KOPT-K1 (cell line): ENCODE data around the gene KNDC1.

Experiments used
- H3K27ac ChIP-seq: fragments of 200-600 bp; sonication (generic); 2 replicates; pipeline ENCODE4 v1.5.1; 2016; ENCODE audit warnings: antibody characterized with exemption, mild to moderate bottlenecking, low read depth, low read length; ENCODE audit not compliant: poor library complexity, severe bottlenecking
- H3K36me3 ChIP-seq: fragments of 200-600 bp; sonication (generic); 2 replicates; pipeline ENCODE4 v1.5.1; 2017; ENCODE audit warnings: antibody characterized with exemption, mild to moderate bottlenecking, low read length, moderate library complexity; ENCODE audit not compliant: insufficient read depth
- H3K9me3 ChIP-seq: fragments of 200-600 bp; sonication (generic); 2 replicates; pipeline ENCODE4 v1.5.1; 2017; ENCODE audit warnings: antibody characterized with exemption, low read length, mild to moderate bottlenecking; ENCODE audit not compliant: insufficient read depth, poor library complexity, severe bottlenecking

The KNDC1 gene

DNA sequence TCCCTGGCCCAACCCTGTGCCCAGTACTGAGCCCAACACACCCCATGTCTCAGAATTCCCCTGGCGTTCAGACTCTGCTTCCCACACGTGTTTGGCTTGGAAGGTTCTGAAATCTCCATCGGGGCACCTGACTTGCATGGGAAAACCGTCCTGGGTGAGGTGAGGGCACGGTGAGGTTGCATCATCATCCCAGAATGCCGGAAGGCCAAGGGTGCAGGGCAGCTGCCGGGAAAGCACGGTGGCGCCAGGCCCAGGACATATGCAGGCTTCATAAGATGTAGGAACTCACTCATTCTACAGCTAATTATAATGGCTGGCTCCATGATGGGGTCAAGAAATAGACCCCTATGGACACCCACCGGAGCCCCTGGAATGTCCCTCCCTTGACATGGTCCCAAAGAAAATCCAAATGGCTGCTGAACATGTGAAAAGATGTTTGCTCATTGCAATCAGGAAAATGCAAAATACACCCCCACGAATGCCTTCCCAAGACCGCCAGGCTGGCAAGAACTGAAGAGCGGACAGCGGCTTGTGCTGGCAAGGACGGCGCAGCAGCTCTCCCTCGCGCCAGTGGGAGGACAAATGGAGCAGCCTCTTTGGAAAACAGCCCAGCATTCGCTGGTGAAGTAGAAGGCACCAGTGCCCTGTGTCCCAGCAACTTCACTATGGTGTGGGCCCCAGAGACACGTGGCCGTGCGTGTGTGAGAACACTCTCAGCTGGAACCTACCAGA, 2.3 kb downstream of the KNDC1 start:
- H3K36me3 ChIP-seq: no peaks in the 10 kb centered on the region
- no peak overlapping the region for H3K27ac ChIP-seq
- H3K9me3 ChIP-seq: no peaks in the 10 kb centered on the region

DNA sequence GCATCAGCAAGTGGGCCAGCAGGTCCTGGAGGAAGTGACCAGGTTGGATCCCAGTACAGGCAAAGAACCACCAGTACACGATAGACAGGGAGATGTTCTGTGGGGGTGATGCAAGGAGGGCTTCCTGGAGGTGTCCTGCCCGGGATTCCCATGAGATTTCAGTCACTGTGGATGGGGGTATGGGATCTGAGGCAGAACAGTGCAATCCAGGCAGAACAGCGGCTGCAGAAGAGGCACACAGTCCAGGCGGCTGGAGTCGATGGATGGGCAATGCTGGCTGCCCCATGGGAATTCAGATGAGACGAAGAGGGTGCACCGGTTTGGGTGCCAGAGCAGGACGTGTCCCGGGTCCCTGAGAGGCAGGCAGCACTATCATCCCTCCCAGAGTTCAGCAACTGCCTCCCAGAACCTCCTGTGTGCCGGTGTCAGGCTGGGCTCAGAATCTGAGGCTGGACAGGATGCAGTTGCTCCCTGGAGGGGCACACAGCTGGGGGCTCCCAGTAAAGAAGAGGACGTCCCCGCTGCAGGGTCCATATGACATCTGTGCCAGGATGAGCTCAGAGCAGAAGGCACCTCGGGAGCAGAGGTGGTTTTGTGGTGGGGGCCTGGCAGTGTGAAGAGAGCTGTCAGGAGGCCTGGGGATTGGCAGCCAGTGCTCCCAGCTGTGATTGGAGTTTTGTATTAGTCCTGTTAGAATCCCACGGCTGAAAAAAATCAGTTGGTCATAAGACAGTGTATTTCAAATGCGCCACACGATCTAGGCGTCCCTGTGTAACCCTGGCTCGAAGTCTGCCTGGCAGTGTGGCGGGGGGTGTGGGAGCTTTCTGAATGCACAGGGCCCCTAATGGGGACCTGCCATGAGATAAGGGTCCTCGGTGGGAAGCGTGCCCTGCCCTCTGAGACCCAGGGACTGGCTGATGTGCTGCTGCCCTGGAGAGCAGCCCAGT, 3.2 kb downstream of the KNDC1 start:
- H3K27ac ChIP-seq: no peak overlapping the region

DNA sequence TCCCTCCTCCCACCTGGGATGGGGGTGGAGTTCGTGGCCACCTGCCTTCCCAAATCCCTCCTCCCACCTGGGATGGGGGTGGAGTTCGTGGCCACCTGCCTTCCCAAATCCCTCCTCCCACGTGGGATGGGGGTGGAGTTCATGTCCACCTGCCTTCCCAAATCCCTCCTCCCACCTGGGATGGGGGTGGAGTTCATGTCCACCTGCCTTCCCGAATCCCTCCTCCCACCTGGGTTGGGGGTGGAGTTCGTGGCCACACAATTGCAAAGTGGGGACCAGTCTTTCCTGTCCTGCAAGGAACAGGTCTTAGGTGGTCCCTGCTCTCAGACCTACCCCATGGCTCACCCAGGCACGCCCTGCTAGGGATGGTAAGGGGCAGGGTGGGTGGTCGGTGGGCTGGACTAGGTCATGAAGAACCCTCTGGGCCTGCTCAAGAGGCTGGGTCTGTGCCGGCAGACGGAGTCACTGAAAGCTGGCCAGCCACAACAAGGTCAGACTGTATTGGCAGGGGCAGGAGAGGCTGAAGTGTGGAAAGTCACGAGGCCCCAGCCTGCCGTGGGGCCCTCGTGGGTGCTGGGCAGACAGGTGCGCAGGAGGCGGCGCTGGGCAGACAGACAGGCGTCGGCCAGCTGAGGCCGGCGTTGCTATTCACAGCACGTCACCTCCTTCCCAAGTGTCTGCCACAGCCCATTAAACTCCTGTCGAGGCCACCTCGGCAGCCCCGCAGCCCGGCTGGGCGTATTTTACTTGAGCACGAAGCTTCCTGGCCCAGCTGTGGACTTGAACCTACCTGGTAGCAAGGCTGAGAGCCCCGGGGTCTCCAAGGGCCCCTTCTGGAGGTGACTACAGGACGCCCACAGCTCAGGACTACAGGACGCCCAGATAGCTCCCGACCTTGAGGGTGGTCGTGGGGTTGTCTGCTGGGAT, 4.1 kb downstream of the KNDC1 start:
- H3K9me3 ChIP-seq: no peaks in the 10 kb centered on the region
- H3K27ac ChIP-seq: no peak overlapping the region
- no peaks in the 10 kb centered on the region for H3K36me3 ChIP-seq

More for the DNA sequence above, 3.2 kb downstream of the KNDC1 start:
- H3K9me3 ChIP-seq: no peaks in the 10 kb centered on the region
- H3K36me3 ChIP-seq: no peaks in the 10 kb centered on the region

DNA sequence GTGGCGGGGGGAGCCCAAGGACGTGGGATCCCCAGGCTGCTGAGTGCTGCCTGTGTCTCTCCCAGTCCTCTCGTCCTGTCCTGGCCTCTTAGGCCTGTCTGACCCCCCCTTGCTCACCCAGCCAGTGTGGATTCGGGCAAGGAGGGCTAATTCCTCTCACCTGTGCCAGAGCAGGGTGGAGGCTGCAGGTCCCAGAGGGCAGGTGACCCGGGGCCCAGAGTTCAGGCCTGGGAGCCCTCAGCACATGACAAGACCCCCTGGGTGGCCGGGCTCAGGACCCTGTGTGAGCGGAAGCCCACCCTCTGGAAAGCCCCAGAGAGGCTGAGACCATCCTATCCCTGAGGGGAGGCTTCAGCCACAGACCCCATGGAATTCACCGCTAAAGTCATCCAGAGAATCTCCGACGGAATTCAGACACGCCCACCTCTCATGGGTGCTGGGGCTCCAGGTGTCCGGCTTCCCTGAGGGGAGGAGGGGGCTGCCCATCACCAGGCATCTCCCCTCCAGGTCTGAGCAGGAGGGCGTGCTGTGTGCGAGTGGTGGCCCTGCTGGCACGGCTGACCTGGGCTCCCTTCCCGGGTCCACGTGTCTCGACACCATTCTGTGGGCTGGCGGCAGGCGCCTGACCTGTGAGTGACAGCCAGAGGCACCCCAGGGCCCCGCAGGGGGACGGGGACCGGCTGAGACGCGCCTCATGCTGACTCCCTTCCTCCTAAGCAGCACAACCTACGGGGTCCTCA, 5.0 kb downstream of the KNDC1 start:
- H3K9me3 ChIP-seq: no peaks in the 10 kb centered on the region
- no peaks in the 10 kb centered on the region for H3K36me3 ChIP-seq
- H3K27ac ChIP-seq: no peak overlapping the region

- H3K27ac ChIP-seq: no peak overlapping the region
- no peaks in the 10 kb centered on the region for H3K36me3 ChIP-seq
- no peaks in the 10 kb centered on the region for H3K9me3 ChIP-seq
Observed at GRCh38 chr10:133165556-133166503, 5.8 kb downstream of the KNDC1 start.

DNA sequence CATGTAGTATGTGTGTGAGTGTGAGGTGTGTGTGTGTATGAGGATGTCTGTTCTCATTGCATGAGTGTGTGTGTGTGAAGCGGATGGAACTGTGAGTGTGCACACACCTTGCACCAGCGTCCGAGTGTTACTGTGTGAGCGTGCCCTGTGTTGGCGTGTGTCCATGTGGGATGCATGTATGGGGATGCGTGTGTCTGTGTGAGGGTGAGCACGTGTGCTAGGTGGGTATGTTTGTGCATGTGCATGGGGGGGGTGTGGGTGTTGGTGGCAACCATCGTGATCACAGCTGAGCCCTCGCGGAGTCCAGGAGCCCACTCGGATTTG, 6.4 kb downstream of the KNDC1 start:
- no peak overlapping the region for H3K27ac ChIP-seq
- H3K36me3 ChIP-seq: no peaks in the 10 kb centered on the region
- H3K9me3 ChIP-seq: no peaks in the 10 kb centered on the region

DNA sequence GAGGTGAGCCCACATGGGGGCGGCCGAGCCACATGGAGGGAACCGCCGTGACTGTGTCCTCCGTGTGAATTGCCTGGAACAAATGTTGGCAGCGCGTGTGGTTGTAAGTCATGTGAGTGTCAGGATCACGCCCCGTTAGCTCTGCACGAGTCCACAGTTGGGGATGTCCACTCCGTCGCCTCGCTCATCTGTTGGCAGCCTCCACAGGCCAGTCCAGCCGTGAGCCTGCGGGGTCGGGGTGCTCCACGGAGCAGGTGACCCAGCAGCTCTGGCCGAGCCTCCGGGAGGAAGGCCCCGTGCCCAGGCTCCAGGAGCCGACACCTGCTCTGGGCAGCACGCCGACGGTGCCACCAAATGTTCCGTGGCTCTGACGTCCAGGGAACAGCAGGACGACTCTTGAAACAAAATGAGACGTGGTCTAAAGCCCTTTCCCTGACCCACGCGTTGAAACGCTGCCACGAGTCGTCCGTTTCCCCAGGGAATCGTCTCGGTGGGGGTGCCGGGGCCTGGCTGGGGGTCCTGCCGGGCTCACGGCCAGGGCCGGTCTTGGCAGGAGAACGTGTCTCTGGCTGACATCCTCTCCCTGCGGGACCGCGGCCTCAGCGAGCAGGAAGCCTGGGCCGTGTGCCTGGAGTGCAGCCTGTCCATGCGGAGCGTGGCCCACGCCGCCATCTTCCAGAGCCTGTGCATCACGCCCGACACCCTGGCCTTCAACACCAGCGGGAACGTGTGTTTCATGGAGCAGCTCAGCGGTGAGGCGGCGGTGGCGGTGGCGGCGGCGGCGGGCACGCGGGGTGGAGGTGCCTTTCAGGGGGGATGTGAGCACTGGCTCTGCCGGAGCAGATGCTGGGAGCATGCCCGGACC, 7.0 kb downstream of the KNDC1 start:
- Histone ChIP-seq H3K36me3 (no peaks in the 10 kb centered on the region), H3K27ac (no peak overlapping the region), H3K9me3 (no peaks in the 10 kb centered on the region)

DNA sequence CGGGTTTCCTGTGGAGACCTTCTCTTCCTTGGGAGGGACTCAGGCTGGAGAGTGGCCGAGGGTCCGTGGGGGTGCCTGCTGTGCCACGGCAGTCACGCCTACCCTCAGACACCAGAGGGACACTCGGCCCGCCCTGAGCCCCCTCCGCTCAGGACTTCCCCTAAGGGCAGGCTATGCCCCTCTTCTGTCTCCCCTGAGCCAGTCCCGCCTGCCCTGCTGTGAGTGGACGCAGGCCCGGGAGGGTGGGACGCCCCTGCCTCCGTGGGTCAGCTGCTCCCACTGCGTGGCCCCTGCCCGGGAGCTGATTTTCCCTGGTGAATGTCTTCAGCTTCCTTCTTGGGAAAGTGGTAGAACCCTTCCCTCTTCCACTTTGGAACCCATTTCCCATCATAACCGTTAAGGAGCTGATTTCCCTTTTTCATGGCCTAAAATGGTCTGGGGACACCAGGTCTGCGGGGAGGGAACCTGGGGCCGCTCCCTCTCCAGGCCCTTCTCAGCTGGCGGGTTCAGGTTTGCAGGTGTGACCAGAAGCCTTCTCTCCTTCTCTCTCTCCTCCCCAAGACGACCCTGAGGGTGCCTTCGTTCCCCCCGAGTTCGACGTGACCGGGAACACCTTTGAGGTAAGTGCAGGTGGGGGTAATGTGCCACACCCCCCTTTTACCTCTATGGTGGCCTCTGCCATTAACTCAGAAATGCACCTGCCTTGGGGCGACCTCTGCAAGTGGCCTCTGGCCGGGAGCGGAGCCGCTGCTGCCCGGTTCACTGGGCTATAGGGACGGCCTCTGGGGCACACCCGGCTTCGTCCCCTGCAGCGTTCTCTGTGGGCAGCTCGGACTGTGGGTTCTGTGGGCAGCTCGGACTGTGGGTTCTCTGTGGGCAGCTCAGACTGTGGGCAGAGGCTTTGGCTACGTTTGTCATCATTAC, 7.9 kb downstream of the KNDC1 start:
- H3K27ac ChIP-seq: no peak overlapping the region
- H3K36me3 ChIP-seq: no peaks in the 10 kb centered on the region
- no peaks in the 10 kb centered on the region for H3K9me3 ChIP-seq

GRCh38 chr10:133168617-133169031, 8.6 kb downstream of the KNDC1 start:
- H3K36me3 ChIP-seq: no peaks in the 10 kb centered on the region
- no peaks in the 10 kb centered on the region for H3K9me3 ChIP-seq
- no peak overlapping the region for H3K27ac ChIP-seq

DNA sequence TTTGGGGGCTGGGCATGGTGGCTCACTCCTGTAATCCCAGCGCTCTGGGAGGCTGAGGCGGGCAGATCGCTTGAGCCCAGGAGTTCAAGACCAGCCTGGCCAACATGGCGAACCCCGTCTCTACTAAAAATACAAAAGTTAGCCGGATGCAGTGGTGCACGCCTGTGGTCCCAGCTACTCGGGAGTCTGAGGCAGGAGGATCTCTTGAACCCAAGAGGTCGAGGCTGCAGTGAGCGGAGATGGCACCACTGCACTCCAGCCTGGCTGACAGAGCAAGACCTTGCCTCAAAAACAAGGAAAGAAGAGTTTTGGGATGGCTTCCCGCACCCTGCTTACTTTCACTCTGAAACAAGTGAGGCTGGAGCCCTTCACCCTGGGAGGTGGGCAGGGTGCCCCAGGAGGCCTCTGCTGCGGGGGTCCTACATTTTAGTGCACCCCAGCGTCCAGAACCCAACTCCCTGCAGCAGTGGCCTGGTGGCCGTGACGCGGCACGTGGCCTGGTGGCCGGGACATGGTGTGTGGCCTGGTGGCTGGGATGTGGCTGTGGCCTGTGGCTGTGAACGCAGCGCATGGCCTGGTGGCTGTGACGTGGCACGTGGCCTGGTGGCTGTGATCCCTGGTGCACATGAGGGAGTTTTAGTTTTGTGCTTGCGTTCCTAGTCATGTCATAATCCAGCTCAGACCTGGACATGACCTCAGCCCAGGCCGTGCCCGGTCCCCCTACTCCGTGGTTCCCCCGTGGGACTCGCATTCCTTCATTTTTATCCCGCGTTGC, 9.3 kb downstream of the KNDC1 start:
- H3K9me3 ChIP-seq: no peaks in the 10 kb centered on the region
- H3K36me3 ChIP-seq: no peaks in the 10 kb centered on the region
- no peak overlapping the region for H3K27ac ChIP-seq

GRCh38 chr10:133170092-133170491, 10.1 kb downstream of the KNDC1 start:
- Histone ChIP-seq H3K36me3 (no peaks in the 10 kb centered on the region), H3K9me3 (no peaks in the 10 kb centered on the region), H3K27ac (no peak overlapping the region)
